NT2/D1 (cell line): Measurements from ENCODE around the gene KIF6.

Experiments used
- YY1 ChIP-seq: IDR thresholded peaks from 2 replicates; pipeline ENCODE4 v1.6.1; 2011; ENCODE audit not compliant: insufficient read length, insufficient read depth
- ZNF274 ChIP-seq: IDR thresholded peaks from 2 replicates; pipeline ENCODE4 v1.6.1; 2011; ENCODE audit warnings: mild to moderate bottlenecking, low read depth, low read length

- TF ChIP-seq ZNF274 (no peak), YY1 (no peak)
Observed at GRCh38 chr6:39327507-39327906, 397.7 kb downstream of the KIF6 start.
